GM23338 (cell line): ENCODE measurements around the gene RAD18.

Source experiments
- EZH2 ChIP-seq: fragments of 200-600 bp; sonication (generic); IDR thresholded peaks from one replicate; pipeline ENCODE4 v1.8.0; 2017; ENCODE audit warnings: antibody characterized with exemption, mild to moderate bottlenecking, low read depth; ENCODE audit not compliant: unreplicated experiment
- JUNB ChIP-seq: IDR thresholded peaks from one replicate; pipeline ENCODE4 v1.6.1; 2016; ENCODE audit warnings: antibody characterized with exemption; ENCODE audit not compliant: unreplicated experiment
- NANOG ChIP-seq: IDR thresholded peaks from 2 replicates; pipeline ENCODE4 v1.6.1; 2016; ENCODE audit warnings: antibody characterized with exemption, borderline replicate concordance
- POLR2AphosphoS5 ChIP-seq: IDR thresholded peaks from 2 replicates; pipeline ENCODE4 v1.6.1; 2016; ENCODE audit warnings: antibody characterized with exemption, low read depth
- REST ChIP-seq: IDR thresholded peaks from one replicate; pipeline ENCODE4 v1.6.1; 2018; ENCODE audit warnings: antibody characterized with exemption; ENCODE audit not compliant: unreplicated experiment
- ZNF114 ChIP-seq: fragments of 250-450 bp; sonication (Bioruptor Pico); IDR thresholded peaks from 2 replicates; pipeline ENCODE4 v1.5.0; 2020; ENCODE audit warnings: mild to moderate bottlenecking, moderate library complexity
- ZNF331 ChIP-seq: fragments of 250-450 bp; sonication (Bioruptor Pico); IDR thresholded peaks from 2 replicates; pipeline ENCODE4 v1.5.0; 2020; ENCODE audit warnings: low read depth, mild to moderate bottlenecking, moderate library complexity
- TF ChIP-seq, protein P1 (sequence below), 2 experiments: fragments of 200-600 bp in 1 of 2; sonication (generic) in 1 of 2; conservative IDR thresholded peaks; 2 replicates each; pipeline versions ENCODE4 v1.5.1 to v1.6.1; 2016 to 2017; ENCODE audit warnings: antibody characterized with exemption in 2 of 2, low read depth in 2 of 2, mild to moderate bottlenecking in 2 of 2, moderate library complexity in 1 of 2

GRCh38 chr3:8979262-8979661 is 16.0 kb upstream of the RAD18 start:
- TF ChIP-seq, protein P1, sequence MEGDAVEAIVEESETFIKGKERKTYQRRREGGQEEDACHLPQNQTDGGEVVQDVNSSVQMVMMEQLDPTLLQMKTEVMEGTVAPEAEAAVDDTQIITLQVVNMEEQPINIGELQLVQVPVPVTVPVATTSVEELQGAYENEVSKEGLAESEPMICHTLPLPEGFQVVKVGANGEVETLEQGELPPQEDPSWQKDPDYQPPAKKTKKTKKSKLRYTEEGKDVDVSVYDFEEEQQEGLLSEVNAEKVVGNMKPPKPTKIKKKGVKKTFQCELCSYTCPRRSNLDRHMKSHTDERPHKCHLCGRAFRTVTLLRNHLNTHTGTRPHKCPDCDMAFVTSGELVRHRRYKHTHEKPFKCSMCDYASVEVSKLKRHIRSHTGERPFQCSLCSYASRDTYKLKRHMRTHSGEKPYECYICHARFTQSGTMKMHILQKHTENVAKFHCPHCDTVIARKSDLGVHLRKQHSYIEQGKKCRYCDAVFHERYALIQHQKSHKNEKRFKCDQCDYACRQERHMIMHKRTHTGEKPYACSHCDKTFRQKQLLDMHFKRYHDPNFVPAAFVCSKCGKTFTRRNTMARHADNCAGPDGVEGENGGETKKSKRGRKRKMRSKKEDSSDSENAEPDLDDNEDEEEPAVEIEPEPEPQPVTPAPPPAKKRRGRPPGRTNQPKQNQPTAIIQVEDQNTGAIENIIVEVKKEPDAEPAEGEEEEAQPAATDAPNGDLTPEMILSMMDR (conservative IDR thresholded peaks at IDR 0.05; ENCODE audit: low read depth in 2 of 2), result no peak
- no peak for TF ChIP-seq EZH2
- TF ChIP-seq POLR2AphosphoS5, result no peak
- no peak for TF ChIP-seq ZNF331 (CRISPR knock-in tag)
- TF ChIP-seq JUNB, result no peak
- no peak for TF ChIP-seq NANOG
- no peak for TF ChIP-seq REST
- no peak for TF ChIP-seq ZNF114
